NCI-H2171 (cell line): Measurements from ENCODE around the gene JMJD8.
A peak's percentile ranks its signal among the peaks of the same experiment; 100 is the strongest.

Experiments used
- DNase-seq: peaks from one replicate; lab custom pipeline; 2025; lab: John Stamatoyannopoulos, UW

JMJD8 gene

DNA sequence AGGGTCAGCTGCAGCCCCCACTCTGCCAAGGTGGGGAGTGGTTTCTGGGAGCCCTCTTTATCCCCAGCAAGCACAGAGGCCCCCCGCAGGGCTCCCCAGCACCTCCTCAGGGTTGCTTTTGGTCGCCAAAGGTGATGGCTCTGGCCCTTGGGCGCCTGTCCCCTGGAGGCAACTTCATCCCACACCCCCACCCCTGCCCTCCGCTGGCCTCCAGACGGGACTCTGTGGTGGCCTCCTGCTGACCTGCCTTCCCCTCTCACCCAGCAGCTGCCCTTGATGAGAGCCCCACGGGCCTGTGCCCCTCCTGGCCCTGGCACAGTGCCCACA is 24.0 kb downstream of the JMJD8 start:
- DNase-seq: no peak

DNA sequence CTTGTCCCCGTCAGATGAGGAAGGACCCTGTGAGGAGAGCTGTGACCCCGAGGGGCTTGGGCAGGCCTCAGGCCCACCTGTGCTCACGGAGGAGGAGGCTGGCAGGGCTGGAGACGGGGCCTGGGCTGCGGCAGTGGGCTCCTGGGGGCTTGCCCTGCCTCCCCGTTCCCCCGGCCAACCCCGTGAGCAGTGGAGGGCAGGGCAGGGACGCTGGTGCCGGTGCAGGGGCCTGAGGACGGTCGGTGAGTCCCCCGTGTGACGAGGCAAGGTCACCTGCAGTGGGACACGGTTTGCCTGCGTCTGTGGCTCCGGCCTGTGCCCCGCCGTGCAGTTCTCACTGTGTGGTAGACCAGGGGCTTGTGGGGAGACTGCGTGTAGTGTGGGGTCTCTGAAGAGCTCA is 24.5 kb downstream of the JMJD8 start:
- no peak for DNase-seq

- no peak for DNase-seq
These were observed 25.2 kb downstream of the JMJD8 start for GRCh38 chr16:658679-659571.

DNA sequence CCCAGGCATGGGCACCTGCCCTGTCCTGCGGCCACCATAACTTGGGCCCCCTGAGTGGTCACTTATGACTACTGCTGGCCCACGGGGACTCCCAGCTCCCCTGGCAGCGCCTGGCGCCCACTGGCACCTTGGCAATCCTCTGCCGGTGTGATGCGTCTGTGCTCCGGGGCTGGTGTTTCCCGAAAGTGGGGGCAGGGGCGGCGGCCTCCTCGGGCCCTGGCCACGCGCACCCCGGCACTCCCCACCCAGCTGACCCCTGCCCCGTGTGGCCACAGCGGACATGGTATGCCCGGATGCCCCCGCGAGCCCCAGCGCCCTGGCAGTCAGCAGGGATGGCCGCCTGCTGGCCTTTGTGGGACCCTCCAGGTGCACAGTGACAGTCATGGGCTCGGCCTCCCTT is 26.6 kb downstream of the JMJD8 start:
- no peak for DNase-seq

DNA sequence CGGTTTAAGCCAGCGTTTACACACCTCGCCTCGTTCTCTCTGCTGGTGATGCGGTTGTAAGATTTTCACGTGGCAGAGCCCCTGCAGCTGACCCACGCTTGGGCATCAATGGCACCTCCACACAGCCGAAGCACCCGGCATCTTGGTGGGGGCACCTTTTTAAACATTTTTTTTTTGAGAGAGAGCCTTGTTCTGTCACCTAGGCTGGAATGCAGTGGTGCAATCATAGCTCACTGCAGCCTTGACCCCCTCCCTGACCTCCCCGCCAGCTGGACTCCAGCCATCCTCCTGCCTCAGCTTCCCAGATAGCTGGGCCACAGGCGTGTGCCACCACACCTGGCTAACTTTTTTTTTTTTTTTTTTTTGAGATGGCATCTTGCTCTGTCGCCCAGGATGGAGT is 30.1 kb downstream of the JMJD8 start:
- DNase-seq: no peak

DNA sequence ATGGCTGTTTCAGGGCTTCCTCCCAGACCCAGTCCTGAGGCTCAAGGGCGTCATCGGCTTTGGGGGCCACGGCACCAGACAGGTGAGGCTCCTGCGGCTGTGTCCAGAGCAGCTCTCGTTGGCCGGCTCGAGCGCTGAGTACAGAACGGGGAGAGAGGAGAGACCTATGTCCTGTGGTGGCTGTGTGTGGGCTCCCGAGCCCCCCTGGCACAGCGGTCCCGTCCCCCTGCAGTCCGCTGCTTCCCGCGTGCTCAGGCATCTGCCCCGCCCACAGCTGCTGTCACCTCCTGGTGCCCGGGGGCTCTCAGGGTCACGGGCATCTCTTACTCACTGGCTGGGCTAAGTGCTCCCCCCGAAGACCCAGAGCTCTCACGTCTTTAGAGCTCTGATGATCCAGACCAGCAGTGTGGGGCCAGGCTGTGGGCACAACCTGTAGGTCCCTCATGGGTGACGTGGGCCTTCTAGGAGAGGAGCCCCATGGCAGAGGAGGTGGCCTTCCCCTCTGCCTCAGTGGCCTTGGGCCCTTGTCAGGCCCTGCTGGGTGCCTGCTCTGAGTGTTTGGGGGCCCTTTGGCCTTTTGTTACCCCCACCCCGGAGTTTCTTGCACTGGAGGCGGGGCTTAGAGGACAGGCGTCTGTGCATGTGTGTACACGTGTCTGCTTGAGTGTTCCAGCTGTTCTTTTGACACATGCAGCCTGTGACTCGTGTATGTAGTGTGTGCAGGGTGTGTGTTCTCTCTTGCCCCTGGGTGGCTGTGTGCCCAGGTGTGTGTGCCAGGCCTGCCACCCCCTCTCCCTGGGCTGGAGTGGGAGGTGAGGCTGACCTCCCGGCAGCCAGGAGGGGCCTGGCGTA is 31.5 kb downstream of the JMJD8 start:
- DNase-seq: no peak

GRCh38 chr16:651844-652243 is 32.3 kb downstream of the JMJD8 start:
- no peak for DNase-seq

DNA sequence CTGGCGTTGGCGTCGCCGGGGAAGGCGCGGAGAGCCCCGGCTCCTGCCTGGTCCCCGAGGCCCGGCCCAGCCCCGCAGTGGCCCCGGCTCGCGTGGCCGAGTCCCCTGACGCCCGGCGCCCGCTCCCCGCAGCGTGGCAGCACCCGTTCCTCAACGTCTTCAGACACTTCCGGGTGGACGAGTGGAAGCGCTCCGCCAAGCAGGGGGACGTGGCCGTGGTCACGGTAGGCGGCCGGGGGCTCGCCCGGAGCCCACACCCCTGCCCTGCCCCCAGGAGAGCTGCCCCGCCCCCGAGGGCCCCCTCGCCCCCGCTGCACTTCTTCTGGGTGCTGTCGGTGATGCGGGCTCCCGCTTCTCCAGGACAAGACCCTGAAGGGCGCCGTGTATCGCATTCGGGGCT is 34.5 kb downstream of the JMJD8 start:
- no peak for DNase-seq

GRCh38 chr16:648781-649589 is 35.1 kb downstream of the JMJD8 start, which contains the start of gene WDR90:
TSS of gene WDR90 (plus strand) at chr16:649365. CDS start at chr16:649417, 52 bp downstream.
- DNase-seq: peak; percentile 93

DNA sequence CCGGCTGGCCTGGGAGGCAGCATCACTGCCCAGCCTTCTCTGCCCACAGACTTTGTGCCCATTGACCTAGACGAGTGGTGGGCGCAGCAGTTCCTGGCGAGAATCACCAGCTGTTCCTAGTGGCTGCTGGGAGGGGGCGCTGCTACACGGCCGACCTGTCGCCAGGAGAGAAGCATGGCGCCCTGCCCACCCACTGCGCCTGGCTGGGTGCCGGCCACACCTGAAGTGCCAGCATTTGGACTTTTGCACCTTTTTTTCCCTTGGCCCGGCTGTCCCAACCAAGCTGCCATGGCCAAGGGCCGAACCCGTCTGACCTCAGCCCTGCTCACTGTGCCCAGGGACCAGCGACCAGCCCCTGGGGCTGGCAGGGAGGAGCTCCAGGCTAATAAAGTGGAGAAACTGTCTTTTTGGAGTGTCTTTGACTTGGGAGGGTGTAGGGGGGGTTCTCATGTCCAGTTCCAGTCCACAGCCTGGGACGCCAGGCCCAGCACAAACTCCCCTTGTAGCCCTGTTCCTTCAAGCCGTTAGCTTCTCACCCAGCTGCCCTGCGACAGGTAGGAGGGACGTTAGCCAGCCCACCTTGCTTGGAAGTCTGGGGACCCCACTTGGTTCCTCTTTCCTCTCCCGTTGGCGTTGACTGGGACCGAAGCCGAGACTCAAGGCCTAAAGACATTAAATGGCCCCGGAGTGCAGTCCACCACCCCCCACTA is 35.9 kb downstream of the JMJD8 start:
- peak; percentile 33 for DNase-seq

DNA sequence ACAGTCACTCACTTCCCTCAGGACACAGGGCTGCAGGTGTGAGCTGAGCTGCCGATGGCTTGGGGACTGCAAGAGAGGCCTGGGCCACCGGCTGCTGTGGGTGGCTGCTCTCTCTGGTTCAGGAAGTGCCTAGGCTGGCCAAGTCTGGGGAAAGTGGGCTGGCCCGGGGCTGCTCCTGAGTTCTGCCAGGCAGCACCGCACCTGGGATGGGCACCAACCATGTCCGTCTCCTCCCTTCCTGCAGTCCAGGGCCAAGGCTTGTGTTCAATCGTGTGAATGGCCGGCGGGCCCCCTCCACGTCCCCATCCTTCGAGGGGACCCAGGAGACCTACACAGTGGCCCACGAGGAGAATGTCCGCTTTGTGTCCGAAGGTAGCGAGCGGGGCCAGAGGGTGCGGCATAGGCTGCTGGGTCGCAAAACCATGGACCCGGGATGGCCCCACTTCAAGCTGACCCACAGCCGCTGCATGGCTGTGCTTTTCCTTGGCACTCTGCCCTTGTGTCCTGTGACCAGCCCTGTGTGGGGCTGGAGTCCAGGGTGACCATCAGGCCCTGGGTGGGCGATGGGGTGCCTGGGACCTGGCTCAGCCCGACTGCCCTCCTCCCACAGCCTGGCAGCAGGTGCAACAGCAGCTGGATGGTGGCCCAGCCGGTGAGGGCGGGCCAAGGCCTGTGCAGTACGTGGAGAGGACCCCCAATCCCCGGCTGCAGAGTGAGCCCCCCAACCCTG is 36.8 kb downstream of the JMJD8 start:
- no peak for DNase-seq

GRCh38 chr16:646679-647172 is 37.4 kb downstream of the JMJD8 start:
- DNase-seq: no peak

DNA sequence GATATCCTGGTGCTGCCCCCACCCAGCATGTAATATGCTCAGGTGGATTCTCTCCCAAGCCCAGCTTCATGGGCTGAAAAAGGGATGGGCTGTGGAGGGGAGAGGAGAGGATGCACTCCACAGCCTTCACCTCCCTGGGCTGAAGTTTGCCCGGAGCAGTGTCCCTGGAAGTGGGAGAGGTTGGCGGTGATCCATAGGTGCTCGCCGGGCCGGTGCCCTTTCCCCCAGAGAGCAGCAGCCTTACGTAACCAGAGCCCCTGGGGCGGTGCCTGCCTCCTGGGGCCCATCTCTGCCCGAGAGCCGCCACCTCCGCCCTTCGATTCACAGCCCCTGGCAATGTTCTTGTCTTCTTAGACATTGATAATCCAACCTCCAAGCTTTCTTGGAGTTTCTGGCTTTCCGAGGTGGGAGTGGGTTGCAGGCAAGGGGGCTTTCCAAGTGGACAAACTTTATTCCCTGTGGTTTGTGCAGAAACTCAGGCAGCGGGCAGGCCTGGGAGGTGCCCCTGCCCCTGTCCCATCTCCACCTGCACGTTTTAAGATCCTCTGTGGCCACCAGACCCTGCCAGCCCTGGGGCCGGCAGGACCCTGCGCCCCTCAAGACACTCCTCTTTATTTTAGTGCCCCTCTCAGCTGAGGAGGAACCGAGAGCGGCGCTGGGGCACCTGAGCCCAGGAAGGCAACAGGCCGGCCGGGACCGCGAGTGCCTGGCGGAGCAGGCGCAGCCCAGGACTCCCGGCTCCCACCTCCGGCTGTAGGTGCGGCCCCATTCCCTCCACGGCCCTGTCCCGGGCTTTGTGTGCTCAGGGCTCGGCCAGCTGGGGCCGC is 38.1 kb downstream of the JMJD8 start:
- no peak for DNase-seq

GRCh38 chr16:644556-644955 is 39.6 kb downstream of the JMJD8 start:
- DNase-seq: no peak

GRCh38 chr16:643050-643368 is 41.1 kb downstream of the JMJD8 start:
- DNase-seq: no peak

- no peak for DNase-seq
These were observed 41.7 kb downstream of the JMJD8 start for GRCh38 chr16:642189-643049.

GRCh38 chr16:641326-642188 is 42.6 kb downstream of the JMJD8 start, which contains the start of gene MCRIP2:
TSS of gene MCRIP2 (plus strand) at chr16:641828. CDS start at chr16:641992, 164 bp downstream.
- DNase-seq: peak; percentile 69

DNA sequence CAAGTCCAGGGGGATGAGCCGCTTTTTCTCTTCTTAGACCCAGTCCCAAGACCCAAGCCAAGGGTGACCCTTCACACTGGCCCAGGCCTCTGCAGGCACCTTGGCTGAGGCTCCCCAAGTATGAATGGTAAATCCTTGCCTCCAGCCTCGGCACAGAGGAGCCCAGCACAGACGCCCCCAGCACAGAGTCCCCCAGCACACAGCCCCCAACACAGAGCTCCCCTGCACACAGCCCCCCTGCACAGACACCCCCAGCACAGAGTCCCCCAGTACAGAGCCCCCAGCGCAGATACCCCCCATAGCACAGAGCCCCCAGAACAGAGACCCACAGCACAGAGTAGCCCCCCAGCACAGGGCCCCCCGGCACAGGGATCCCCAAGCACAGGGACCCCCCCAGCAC is 43.5 kb downstream of the JMJD8 start:
- DNase-seq: no peak
